ENCODE results near the gene ZSWIM4.

The ZSWIM4 gene

DNA sequence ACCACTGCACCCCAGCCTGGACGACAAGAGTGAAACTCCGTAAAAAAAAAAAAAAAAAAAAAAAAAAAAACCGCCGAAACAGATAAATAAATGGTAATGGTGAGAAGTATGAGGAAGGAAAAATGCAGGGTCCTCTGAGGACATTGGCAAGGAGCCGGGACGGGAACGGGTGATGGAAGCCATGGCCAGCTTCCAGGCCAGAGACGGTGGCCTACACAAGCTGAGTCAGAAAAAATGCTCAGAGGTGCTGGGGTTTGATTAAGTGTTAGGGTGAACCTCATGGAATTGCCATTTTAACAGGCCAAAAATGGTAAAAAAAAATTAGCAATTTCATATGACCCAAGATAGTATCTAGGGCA lies 866 bp upstream of the ZSWIM4 start:
- Histone ChIP-seq H3K27ac (peak overlapping the region; percentile 92), H3K36me3 (replicated peaks) (no peaks in the 10 kb centered on the region), H3K27me3 (replicated peaks) (no peaks in the 10 kb centered on the region), H3K4me3 (ENCODE audit: low read depth, low read length) (peak overlapping the region; percentile 80)
- peak; percentile 93 for DNase-seq
- TF ChIP-seq, protein P1, sequence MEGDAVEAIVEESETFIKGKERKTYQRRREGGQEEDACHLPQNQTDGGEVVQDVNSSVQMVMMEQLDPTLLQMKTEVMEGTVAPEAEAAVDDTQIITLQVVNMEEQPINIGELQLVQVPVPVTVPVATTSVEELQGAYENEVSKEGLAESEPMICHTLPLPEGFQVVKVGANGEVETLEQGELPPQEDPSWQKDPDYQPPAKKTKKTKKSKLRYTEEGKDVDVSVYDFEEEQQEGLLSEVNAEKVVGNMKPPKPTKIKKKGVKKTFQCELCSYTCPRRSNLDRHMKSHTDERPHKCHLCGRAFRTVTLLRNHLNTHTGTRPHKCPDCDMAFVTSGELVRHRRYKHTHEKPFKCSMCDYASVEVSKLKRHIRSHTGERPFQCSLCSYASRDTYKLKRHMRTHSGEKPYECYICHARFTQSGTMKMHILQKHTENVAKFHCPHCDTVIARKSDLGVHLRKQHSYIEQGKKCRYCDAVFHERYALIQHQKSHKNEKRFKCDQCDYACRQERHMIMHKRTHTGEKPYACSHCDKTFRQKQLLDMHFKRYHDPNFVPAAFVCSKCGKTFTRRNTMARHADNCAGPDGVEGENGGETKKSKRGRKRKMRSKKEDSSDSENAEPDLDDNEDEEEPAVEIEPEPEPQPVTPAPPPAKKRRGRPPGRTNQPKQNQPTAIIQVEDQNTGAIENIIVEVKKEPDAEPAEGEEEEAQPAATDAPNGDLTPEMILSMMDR (IDR thresholded peaks at IDR 0.05; ENCODE audit: low read depth, low read length, missing control alignments), result no peak
- in situ Hi-C loops (cut with HindIII; ENCODE audit: low pct_ligation_motif_present, low sequenced_read_pairs), result no loop called here

DNA sequence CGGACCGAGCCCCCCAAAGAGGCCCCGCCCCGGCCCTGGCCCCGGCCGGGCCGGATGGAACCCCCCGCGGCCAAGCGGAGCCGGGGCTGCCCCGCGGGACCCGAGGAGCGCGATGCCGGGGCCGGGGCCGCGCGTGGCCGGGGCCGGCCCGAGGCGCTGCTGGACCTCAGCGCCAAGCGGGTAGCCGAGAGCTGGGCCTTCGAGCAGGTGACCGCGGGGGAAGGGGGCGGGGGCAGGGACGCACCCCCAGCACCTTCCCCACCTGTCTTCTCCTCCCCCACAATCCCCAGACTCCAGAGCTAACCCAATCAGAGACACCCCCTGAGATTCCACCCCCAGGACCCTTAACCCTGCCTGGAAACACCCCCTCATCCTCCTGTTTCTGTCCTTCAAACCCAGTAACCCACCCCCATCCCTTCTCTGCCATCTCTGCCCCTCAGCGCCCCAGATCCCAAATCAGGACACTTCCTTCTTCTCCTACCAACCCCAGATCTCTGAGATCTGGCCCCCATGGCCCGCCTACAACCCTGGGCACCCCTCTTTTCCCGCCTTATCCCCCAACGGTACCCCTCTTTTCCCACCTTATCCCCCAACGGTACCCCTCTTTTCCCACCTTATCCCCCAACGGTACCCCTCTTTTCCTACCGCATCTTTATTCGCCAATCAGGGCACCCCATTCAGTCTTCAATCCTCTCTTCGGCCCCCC lies 505 bp downstream of the ZSWIM4 start:
- in situ Hi-C loops (cut with HindIII; ENCODE audit: low pct_ligation_motif_present, low sequenced_read_pairs), result no loop called here
- no peaks in the 10 kb centered on the region for H3K27me3 ChIP-seq (replicated peaks)
- DNase-seq, result no peak
- TF ChIP-seq, protein P1 (IDR thresholded peaks at IDR 0.05; ENCODE audit: low read depth, low read length, missing control alignments), result no peak
- peaks cover 7% of the 10 kb centered on the region for H3K36me3 ChIP-seq (replicated peaks)
- H3K27ac ChIP-seq, result peak overlapping the region; percentile 92
- peak overlapping the region; percentile 70 for H3K4me3 ChIP-seq (ENCODE audit: low read depth, low read length)

DNA sequence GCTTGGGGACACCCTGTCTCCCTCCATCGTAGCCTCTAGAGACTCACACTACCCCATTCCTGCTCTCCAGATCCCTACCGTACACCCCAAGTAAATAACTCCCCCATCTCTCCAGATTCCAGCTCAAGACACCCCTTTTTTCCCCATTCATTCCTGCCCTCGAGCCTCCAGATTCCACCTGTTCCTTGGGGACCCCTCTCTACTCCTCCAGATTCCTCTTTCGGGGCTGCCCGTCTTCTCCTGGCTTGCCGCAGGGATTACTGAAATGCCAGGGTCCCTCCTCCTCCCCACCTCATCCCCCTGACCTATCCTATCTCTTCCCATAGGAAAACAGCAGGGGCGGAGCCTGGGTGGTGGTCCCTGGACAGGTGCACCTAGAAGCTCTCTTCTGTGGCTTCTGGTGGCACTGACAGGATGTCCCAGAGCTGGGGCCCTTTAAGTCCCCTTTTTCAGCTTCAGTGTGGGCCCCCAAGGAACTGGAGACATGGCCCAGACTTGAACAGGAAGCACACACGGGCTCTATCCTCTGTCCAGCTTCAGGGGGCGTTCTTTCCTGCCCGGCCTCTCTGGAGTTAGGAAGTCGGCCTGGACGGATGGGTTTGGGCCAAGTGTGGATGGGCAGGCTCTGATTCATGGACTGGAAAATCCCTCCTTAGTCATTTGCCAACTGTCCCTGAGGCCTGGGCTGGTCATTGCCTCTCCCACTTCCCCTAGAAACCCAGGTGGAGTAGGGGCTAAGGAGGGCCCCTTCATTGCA lies 1.2 kb downstream of the ZSWIM4 start:
- TF ChIP-seq, protein P1 (IDR thresholded peaks at IDR 0.05; ENCODE audit: low read depth, low read length, missing control alignments), result peak; percentile 58
- peak; percentile 88 for DNase-seq
- peak overlapping the region; percentile 92 for H3K27ac ChIP-seq
- peaks cover 8% of the 10 kb centered on the region for H3K36me3 ChIP-seq (replicated peaks)
- H3K4me3 ChIP-seq (ENCODE audit: low read depth, low read length), result peak overlapping the region; percentile 70
- no peaks in the 10 kb centered on the region for H3K27me3 ChIP-seq (replicated peaks)
- in situ Hi-C loops (cut with HindIII; ENCODE audit: low pct_ligation_motif_present, low sequenced_read_pairs), result no loop called here

DNA sequence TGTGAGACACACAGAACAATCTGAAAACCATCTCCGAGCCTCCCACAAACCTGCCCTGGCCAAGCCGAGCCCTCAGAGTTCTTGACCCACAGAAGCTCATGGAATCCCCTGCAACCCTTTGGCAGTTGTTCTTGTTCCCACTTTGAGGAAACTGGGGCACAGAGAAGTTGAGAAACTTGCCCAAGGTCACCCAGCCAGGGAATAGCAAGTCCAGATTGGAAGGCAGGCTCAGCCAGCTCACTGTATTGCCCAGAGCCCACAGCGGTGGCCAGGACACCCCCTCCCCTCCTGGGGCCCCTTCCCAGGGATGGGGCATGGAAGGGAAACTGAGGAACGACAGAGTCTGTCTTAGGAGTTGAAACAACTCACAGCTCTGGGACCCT lies 1.8 kb downstream of the ZSWIM4 start:
- Histone ChIP-seq H3K27me3 (replicated peaks) (no peaks in the 10 kb centered on the region), H3K4me3 (ENCODE audit: low read depth, low read length) (peak overlapping the region; percentile 70), H3K36me3 (replicated peaks) (peaks cover 8% of the 10 kb centered on the region), H3K27ac (peak overlapping the region; percentile 92)
- no peak for DNase-seq
- TF ChIP-seq, protein P1 (IDR thresholded peaks at IDR 0.05; ENCODE audit: low read depth, low read length, missing control alignments), result no peak
- in situ Hi-C loops (cut with HindIII; ENCODE audit: low pct_ligation_motif_present, low sequenced_read_pairs), result no loop called here

DNA sequence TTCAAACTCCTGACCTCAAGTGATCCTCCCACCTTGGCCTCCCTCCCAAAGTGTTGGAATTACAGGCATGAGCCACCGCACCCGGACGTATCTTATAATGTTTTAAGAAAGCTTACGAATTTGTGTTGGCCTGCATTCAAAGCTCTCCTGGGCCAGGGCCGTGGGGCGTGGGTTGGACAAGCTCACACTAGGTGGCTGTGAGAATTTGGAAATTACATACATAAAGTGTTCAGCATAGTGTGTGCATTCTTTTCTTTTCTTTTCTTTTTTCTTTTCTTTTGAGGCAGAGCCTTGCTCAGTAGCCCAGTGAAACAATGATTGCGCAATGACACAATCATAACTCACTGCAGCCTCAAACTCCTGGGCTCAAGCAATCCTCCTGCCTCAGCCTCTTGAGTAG lies 2.6 kb downstream of the ZSWIM4 start:
- Histone ChIP-seq H3K36me3 (replicated peaks) (peaks cover 14% of the 10 kb centered on the region), H3K27me3 (replicated peaks) (no peaks in the 10 kb centered on the region), H3K27ac (peak overlapping the region; percentile 92), H3K4me3 (ENCODE audit: low read depth, low read length) (no peak overlapping the region)
- DNase-seq, result peak; percentile 46
- TF ChIP-seq, protein P1 (IDR thresholded peaks at IDR 0.05; ENCODE audit: low read depth, low read length, missing control alignments), result no peak
- in situ Hi-C loops (cut with HindIII; ENCODE audit: low pct_ligation_motif_present, low sequenced_read_pairs), result no loop called here

All from brain microvascular endothelial cell (primary cell).